GM23338 (cell line): ENCODE data around the gene RAD23B. TPM values are rescaled to one million over a fixed set of nuclear protein-coding genes. Genes with fewer than 3 reads are reported as not detected.

Experiments used
- CREB1 ChIP-seq: fragments of 250-450 bp; sonication (Bioruptor Pico); IDR thresholded peaks from 2 replicates; pipeline ENCODE4 v1.5.0; 2020; ENCODE audit warnings: low read depth, mild to moderate bottlenecking, moderate library complexity
- EZH2 ChIP-seq: fragments of 200-600 bp; sonication (generic); IDR thresholded peaks from one replicate; pipeline ENCODE4 v1.8.0; 2017; ENCODE audit warnings: antibody characterized with exemption, mild to moderate bottlenecking, low read depth; ENCODE audit not compliant: unreplicated experiment
- EZH2phosphoT487 ChIP-seq: fragments of 200-600 bp; sonication (generic); IDR thresholded peaks from one replicate; pipeline ENCODE4 v1.8.1; 2018; ENCODE audit warnings: antibody characterized with exemption; ENCODE audit not compliant: unreplicated experiment
- JUNB ChIP-seq: IDR thresholded peaks from one replicate; pipeline ENCODE4 v1.6.1; 2016; ENCODE audit warnings: antibody characterized with exemption; ENCODE audit not compliant: unreplicated experiment
- NANOG ChIP-seq: IDR thresholded peaks from 2 replicates; pipeline ENCODE4 v1.6.1; 2016; ENCODE audit warnings: antibody characterized with exemption, borderline replicate concordance
- STAT1 ChIP-seq: IDR thresholded peaks from one replicate; pipeline ENCODE4 v1.6.1; 2016; ENCODE audit warnings: antibody characterized with exemption; ENCODE audit not compliant: unreplicated experiment
- ZNF114 ChIP-seq: fragments of 250-450 bp; sonication (Bioruptor Pico); IDR thresholded peaks from 2 replicates; pipeline ENCODE4 v1.5.0; 2020; ENCODE audit warnings: mild to moderate bottlenecking, moderate library complexity
- polyA plus RNA-seq: library from polyadenylated mRNA; unstranded; fragments of >200 nt; fragmentation: Nextera tagmentation; extraction: Ambion mirVana; gene quantifications from 2 replicates; pipeline ENCODE4 v1.2.1, GENCODE V29; 2016
- total RNA-seq: library from RNA; depleted of rRNA; stranded (reverse); fragments of >200 nt; shearing (Covaris generic); gene quantifications from 2 replicates; pipeline ENCODE4 v1.2.3, GENCODE V29; 2014
- TF ChIP-seq, protein P1 (sequence below): fragments of 250-450 bp; sonication (Bioruptor Pico); IDR thresholded peaks from 2 replicates; pipeline ENCODE4 v1.5.0; 2020; ENCODE audit warnings: mild to moderate bottlenecking, moderate library complexity
- TF ChIP-seq, protein P2 (sequence below): IDR thresholded peaks from 2 replicates; pipeline ENCODE4 v1.6.1; 2016; ENCODE audit warnings: antibody characterized with exemption
- TF ChIP-seq, protein P3 (sequence below): IDR thresholded peaks from one replicate; pipeline ENCODE4 v1.6.1; 2018; ENCODE audit warnings: antibody characterized with exemption; ENCODE audit not compliant: unreplicated experiment
- TF ChIP-seq, protein P4 (sequence below), 2 experiments: fragments of 200-600 bp in 1 of 2; sonication (generic) in 1 of 2; conservative IDR thresholded peaks; 2 replicates each; pipeline versions ENCODE4 v1.5.1 to v1.6.1; 2016 to 2017; ENCODE audit warnings: antibody characterized with exemption in 2 of 2, low read depth in 2 of 2, mild to moderate bottlenecking in 2 of 2, moderate library complexity in 1 of 2

Gene RAD23B
- total and polyA plus RNA-seq, 2 experiments from 2014 or later, result 31.1 to 137 TPM

DNA sequence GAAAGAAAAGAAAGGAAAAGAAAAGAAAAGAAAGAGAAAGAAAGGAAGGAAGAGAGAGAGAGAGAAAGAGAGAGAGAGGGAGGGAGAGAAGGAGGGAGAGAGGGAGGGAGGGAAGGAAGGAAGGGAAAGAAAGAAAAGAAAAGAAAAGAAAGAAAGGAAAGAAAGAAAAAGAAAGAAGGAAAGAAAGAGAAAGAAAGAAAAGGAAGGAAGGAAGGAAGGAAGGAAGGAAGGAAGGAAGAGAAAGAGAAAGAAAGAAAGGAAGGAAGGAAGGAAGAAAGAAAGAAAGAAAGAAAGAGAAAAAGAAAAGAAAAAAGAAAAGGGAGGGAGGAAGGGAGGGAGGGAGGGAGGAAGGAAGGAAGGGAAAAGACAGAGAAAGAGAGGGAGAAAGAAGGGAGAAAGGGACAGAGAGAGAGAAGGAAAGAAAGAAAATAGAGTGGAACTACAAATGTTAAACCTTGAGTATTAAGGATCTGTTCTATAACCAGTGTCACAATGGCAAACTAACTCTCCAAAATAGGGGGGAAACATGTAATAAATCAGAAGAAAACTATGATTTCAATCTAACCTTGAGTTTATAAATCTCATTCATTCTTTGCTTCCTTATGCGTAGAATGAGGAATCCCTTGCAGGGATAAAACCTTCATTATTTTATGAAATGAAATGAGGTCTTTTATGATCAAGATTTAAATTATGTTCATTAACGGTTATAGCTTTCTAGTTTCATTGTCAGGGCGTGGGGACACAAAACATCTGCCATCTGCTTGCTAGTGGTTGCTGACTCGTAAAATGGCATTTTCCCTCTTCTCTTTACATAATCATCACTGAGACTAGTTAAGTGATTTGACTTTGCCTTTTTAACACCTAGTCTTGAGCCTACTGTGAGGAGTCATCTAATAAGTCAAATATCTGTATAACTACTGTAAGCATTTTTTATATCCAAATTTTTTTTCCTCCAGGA, 40.7 kb upstream of the RAD23B start (continued):
- TF ChIP-seq, protein P1, sequence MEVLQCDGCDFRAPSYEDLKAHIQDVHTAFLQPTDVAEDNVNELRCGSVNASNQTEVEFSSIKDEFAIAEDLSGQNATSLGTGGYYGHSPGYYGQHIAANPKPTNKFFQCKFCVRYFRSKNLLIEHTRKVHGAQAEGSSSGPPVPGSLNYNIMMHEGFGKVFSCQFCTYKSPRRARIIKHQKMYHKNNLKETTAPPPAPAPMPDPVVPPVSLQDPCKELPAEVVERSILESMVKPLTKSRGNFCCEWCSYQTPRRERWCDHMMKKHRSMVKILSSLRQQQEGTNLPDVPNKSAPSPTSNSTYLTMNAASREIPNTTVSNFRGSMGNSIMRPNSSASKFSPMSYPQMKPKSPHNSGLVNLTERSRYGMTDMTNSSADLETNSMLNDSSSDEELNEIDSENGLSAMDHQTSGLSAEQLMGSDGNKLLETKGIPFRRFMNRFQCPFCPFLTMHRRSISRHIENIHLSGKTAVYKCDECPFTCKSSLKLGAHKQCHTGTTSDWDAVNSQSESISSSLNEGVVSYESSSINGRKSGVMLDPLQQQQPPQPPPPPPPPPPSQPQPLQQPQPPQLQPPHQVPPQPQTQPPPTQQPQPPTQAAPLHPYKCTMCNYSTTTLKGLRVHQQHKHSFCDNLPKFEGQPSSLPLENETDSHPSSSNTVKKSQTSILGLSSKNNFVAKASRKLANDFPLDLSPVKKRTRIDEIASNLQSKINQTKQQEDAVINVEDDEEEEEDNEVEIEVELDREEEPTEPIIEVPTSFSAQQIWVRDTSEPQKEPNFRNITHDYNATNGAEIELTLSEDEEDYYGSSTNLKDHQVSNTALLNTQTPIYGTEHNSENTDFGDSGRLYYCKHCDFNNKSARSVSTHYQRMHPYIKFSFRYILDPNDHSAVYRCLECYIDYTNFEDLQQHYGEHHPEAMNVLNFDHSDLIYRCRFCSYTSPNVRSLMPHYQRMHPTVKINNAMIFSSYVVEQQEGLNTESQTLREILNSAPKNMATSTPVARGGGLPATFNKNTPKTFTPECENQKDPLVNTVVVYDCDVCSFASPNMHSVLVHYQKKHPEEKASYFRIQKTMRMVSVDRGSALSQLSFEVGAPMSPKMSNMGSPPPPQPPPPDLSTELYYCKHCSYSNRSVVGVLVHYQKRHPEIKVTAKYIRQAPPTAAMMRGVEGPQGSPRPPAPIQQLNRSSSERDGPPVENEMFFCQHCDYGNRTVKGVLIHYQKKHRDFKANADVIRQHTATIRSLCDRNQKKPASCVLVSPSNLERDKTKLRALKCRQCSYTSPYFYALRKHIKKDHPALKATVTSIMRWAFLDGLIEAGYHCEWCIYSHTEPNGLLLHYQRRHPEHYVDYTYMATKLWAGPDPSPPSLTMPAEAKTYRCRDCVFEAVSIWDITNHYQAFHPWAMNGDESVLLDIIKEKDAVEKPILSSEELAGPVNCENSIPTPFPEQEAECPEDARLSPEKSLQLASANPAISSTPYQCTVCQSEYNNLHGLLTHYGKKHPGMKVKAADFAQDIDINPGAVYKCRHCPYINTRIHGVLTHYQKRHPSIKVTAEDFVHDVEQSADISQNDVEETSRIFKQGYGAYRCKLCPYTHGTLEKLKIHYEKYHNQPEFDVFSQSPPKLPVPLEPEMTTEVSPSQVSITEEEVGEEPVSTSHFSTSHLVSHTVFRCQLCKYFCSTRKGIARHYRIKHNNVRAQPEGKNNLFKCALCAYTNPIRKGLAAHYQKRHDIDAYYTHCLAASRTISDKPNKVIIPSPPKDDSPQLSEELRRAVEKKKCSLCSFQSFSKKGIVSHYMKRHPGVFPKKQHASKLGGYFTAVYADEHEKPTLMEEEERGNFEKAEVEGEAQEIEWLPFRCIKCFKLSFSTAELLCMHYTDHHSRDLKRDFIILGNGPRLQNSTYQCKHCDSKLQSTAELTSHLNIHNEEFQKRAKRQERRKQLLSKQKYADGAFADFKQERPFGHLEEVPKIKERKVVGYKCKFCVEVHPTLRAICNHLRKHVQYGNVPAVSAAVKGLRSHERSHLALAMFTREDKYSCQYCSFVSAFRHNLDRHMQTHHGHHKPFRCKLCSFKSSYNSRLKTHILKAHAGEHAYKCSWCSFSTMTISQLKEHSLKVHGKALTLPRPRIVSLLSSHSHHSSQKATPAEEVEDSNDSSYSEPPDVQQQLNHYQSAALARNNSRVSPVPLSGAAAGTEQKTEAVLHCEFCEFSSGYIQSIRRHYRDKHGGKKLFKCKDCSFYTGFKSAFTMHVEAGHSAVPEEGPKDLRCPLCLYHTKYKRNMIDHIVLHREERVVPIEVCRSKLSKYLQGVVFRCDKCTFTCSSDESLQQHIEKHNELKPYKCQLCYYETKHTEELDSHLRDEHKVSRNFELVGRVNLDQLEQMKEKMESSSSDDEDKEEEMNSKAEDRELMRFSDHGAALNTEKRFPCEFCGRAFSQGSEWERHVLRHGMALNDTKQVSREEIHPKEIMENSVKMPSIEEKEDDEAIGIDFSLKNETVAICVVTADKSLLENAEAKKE (CRISPR knock-in tag), result no peak
- no peak for TF ChIP-seq EZH2phosphoT487
- no peak for TF ChIP-seq CREB1 (CRISPR knock-in tag)
- TF ChIP-seq, protein P2, sequence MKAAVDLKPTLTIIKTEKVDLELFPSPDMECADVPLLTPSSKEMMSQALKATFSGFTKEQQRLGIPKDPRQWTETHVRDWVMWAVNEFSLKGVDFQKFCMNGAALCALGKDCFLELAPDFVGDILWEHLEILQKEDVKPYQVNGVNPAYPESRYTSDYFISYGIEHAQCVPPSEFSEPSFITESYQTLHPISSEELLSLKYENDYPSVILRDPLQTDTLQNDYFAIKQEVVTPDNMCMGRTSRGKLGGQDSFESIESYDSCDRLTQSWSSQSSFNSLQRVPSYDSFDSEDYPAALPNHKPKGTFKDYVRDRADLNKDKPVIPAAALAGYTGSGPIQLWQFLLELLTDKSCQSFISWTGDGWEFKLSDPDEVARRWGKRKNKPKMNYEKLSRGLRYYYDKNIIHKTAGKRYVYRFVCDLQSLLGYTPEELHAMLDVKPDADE, result no peak
- TF ChIP-seq, protein P3, sequence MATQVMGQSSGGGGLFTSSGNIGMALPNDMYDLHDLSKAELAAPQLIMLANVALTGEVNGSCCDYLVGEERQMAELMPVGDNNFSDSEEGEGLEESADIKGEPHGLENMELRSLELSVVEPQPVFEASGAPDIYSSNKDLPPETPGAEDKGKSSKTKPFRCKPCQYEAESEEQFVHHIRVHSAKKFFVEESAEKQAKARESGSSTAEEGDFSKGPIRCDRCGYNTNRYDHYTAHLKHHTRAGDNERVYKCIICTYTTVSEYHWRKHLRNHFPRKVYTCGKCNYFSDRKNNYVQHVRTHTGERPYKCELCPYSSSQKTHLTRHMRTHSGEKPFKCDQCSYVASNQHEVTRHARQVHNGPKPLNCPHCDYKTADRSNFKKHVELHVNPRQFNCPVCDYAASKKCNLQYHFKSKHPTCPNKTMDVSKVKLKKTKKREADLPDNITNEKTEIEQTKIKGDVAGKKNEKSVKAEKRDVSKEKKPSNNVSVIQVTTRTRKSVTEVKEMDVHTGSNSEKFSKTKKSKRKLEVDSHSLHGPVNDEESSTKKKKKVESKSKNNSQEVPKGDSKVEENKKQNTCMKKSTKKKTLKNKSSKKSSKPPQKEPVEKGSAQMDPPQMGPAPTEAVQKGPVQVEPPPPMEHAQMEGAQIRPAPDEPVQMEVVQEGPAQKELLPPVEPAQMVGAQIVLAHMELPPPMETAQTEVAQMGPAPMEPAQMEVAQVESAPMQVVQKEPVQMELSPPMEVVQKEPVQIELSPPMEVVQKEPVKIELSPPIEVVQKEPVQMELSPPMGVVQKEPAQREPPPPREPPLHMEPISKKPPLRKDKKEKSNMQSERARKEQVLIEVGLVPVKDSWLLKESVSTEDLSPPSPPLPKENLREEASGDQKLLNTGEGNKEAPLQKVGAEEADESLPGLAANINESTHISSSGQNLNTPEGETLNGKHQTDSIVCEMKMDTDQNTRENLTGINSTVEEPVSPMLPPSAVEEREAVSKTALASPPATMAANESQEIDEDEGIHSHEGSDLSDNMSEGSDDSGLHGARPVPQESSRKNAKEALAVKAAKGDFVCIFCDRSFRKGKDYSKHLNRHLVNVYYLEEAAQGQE, result no peak
- TF ChIP-seq, protein P4, sequence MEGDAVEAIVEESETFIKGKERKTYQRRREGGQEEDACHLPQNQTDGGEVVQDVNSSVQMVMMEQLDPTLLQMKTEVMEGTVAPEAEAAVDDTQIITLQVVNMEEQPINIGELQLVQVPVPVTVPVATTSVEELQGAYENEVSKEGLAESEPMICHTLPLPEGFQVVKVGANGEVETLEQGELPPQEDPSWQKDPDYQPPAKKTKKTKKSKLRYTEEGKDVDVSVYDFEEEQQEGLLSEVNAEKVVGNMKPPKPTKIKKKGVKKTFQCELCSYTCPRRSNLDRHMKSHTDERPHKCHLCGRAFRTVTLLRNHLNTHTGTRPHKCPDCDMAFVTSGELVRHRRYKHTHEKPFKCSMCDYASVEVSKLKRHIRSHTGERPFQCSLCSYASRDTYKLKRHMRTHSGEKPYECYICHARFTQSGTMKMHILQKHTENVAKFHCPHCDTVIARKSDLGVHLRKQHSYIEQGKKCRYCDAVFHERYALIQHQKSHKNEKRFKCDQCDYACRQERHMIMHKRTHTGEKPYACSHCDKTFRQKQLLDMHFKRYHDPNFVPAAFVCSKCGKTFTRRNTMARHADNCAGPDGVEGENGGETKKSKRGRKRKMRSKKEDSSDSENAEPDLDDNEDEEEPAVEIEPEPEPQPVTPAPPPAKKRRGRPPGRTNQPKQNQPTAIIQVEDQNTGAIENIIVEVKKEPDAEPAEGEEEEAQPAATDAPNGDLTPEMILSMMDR (conservative IDR thresholded peaks at IDR 0.05; ENCODE audit: low read depth in 2 of 2), result no peak
- TF ChIP-seq STAT1, result no peak
- TF ChIP-seq ZNF114 (CRISPR knock-in tag), result no peak
- TF ChIP-seq JUNB, result no peak
- no peak for TF ChIP-seq EZH2
- TF ChIP-seq NANOG, result no peak
